Stimulated activated CD8-positive, alpha-beta memory T cell treated with anti-CD3 and anti-CD28 coated beads, Interleukin-15, amount 100 ng/mL, for 24 hours (primary cell): ENCODE results near the gene TSPYL6.
"Not testable (repeated sequence)": the region's sequence is repeated elsewhere in the genome, so short reads cannot be mapped to it uniquely, and the experiment has no call there.

Experiments used
- DNase-seq: peaks from one replicate; pipeline ENCODE4 v3.0.0-alpha.2; 2020; ENCODE audit warnings: low read depth

The TSPYL6 gene

GRCh38 chr2:54256091-54256694 lies at the start of gene TSPYL6:
Gene TSPYL6, minus strand, starts transcription at chr2:54256229. Its CDS starts 78 bp downstream, at chr2:54256151.
- no peak for DNase-seq

GRCh38 chr2:54303631-54304030 lies 47.6 kb upstream of the TSPYL6 start:
- DNase-seq = no peak

GRCh38 chr2:54298514-54298913 lies 42.5 kb upstream of the TSPYL6 start:
- DNase-seq = no peak

- DNase-seq = no peak
Observed at GRCh38 chr2:54295911-54296310, 39.9 kb upstream of the TSPYL6 start.

- DNase-seq = not testable (repeated sequence)
Observed at GRCh38 chr2:54294665-54295064, 38.6 kb upstream of the TSPYL6 start.

- no peak for DNase-seq
Observed at GRCh38 chr2:54290356-54291025, 34.5 kb upstream of the TSPYL6 start.

- no peak for DNase-seq
Observed at GRCh38 chr2:54289917-54290316, 33.9 kb upstream of the TSPYL6 start.

GRCh38 chr2:54287532-54287931 lies 31.5 kb upstream of the TSPYL6 start:
- DNase-seq = no peak

GRCh38 chr2:54285451-54285850 lies 29.4 kb upstream of the TSPYL6 start:
- no peak for DNase-seq

- DNase-seq = no peak
Observed at GRCh38 chr2:54284826-54285225, 28.8 kb upstream of the TSPYL6 start.

GRCh38 chr2:54279385-54279784 lies 23.4 kb upstream of the TSPYL6 start:
- DNase-seq = no peak

- DNase-seq = no peak
Observed at GRCh38 chr2:54275541-54275940, 19.5 kb upstream of the TSPYL6 start.

GRCh38 chr2:54274781-54275242 lies 18.8 kb upstream of the TSPYL6 start:
- DNase-seq = no peak

- DNase-seq = no peak
Observed at GRCh38 chr2:54271843-54272627, 16.0 kb upstream of the TSPYL6 start.

- DNase-seq = no peak
Observed at GRCh38 chr2:54271189-54271588, 15.2 kb upstream of the TSPYL6 start.

- no peak for DNase-seq
Observed at GRCh38 chr2:54267577-54267976, 11.5 kb upstream of the TSPYL6 start.

- DNase-seq = not testable (repeated sequence)
Observed at GRCh38 chr2:54265081-54265480, 9.1 kb upstream of the TSPYL6 start.

- DNase-seq = no peak
Observed at GRCh38 chr2:54262015-54262765, 6.2 kb upstream of the TSPYL6 start.

GRCh38 chr2:54261537-54261936 lies 5.5 kb upstream of the TSPYL6 start:
- DNase-seq = no peak

GRCh38 chr2:54260241-54260595 lies 4.2 kb upstream of the TSPYL6 start:
- no peak for DNase-seq

- DNase-seq = no peak
Observed at GRCh38 chr2:54259413-54260240, 3.6 kb upstream of the TSPYL6 start.
